Upper lobe of left lung (tissue), 6 donors: ENCODE results near the gene SNX30. TPM values are rescaled to one million over a fixed set of nuclear protein-coding genes. Genes with fewer than 3 reads are reported as not detected.

ENCODE experiments used
- ATAC-seq, 2 donors: fragments of 200-7000 bp; cut with Tn5 transposase; one replicate each; pipeline ENCODE4 v1.9.1; 2022; ENCODE audit warnings: mild to moderate bottlenecking in 2 of 2, moderate library complexity in 2 of 2; ENCODE audit not compliant: low FRiP score in 2 of 2
- DNase-seq, 2 donors: peaks; one replicate each; pipeline ENCODE4 v3.0.0-alpha.2; 2019 to 2020
- H3K27ac ChIP-seq, 4 donors: fragments of 200-600 bp; sonication (generic); one replicate each; pipeline ENCODE4 v1.5.1; 2016 to 2019
- H3K27me3 ChIP-seq, 4 donors: fragments of 200-600 bp; sonication (generic); one replicate each; pipeline ENCODE4 v1.5.1; 2017 to 2019
- H3K36me3 ChIP-seq, 4 donors: fragments of 200-600 bp; sonication (generic); one replicate each; pipeline ENCODE4 v1.5.1; 2016 to 2019
- H3K4me1 ChIP-seq, 4 donors: fragments of 200-600 bp; sonication (generic); one replicate each; pipeline ENCODE4 v1.5.1; 2018 to 2019
- H3K4me3 ChIP-seq, 4 donors: fragments of 200-600 bp; sonication (generic); one replicate each; pipeline ENCODE4 v1.5.1; 2017 to 2019; ENCODE audit warnings: mild to moderate bottlenecking in 2 of 4, moderate library complexity in 1 of 4
- H3K9me3 ChIP-seq, 4 donors: fragments of 200-600 bp; sonication (generic); one replicate each; pipeline ENCODE4 v1.5.1; 2018 to 2019
- EP300 ChIP-seq, 4 donors: sonication (generic); formaldehyde crosslinking; IDR thresholded peaks; one replicate each; pipeline ENCODE4 v1.5.1; 2017; ENCODE audit warnings: antibody characterized with exemption in 4 of 4, control low read depth in 2 of 4
- POLR2A ChIP-seq, 4 donors: fragments of 450-650 bp; IDR thresholded peaks; one replicate each; pipeline ENCODE4 v1.5.1; 2016 to 2017; ENCODE audit warnings: antibody characterized with exemption in 4 of 4, mild to moderate bottlenecking in 2 of 4
- POLR2AphosphoS5 ChIP-seq, 2 donors: sonication (generic); formaldehyde crosslinking; IDR thresholded peaks; one replicate each; pipeline ENCODE4 v1.5.1; 2017; ENCODE audit warnings: antibody characterized with exemption in 2 of 2
- WGBS, 2 donors: methylation state at CpG; one replicate each; pipeline ENCODE4 v1.1.5; 2017 to 2018; 5-methylcytosine and 5-hydroxymethylcytosine counted together
- total RNA-seq, 6 donors: library from RNA; depleted of rRNA in 4 of 6; stranded (reverse); fragments of >200 nt in 4 of 6; gene quantifications; one replicate each; pipeline versions ENCODE4 v1.1.0 to v1.2.1, GENCODE V29; 2016 to 2021
- TF ChIP-seq, protein P1 (sequence below), 6 experiments: fragments of 450-650 bp in 4 of 6; fragments of 200-600 bp in 2 of 6; sonication (generic) in 2 of 6; IDR thresholded peaks; one replicate each; pipeline ENCODE4 v1.5.1; 2016 to 2019; ENCODE audit warnings: antibody characterized with exemption in 6 of 6
- donor health status: DM: no; HTN: no; CAD: no; lungs with moderate emphysema.
- donor health status: DM: no; HTN: yes; CAD: no; lungs with severe emphysema.

SNX30 gene
- total RNA-seq, 6 donors from 2014 or later = 46.9 to 80.1 (median 72.2) TPM

DNA sequence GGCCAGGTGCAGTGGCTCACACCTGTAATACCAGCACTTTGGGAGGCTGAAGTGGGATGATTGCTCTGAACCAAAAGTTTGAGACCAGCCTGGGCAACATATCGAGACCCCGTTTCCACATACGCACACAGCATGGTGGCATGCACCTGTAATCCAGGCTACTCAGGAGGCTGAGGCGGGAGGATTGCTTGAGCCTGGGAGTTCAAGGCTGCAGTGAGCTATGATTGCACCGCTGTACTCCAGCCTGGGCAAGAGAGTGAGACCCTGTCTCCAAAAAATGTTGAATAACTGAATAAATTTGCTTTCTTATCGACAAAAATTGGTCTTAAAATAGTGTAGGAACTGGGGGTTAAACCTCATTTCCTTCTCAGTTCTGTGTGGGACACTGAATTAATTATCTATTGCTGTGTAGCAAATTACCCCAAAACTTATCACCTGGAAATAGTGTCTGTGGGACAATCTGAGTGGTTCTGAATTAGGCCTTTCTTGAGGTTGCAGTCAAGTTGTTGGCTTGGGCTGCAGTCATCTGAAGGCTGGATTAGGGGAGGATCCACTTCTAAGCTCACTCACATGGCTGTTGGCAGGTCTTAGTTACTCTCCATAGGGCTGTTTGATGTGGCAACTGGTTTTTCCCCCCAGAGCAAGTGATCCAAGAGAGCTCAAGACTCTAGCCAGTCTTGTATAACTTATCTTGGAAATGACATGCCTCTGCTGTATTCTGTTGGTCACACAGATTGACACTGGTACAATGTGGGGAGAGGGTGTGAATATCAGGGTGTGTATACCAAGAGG is 2.0 kb downstream of the SNX30 start:
- H3K27ac ChIP-seq = peak overlapping the region in 2 of 4 donors; percentile 94 to 96
- ATAC-seq = no peak
- 63 to 65% methylated on average over 6 of the region's 6 CpGs for WGBS, 2 donors
- H3K4me1 ChIP-seq = peaks cover 45 to 68% (median 48%) of the 10 kb centered on the region in 4 donors
- no peaks in the 10 kb centered on the region for H3K36me3 ChIP-seq
- TF ChIP-seq, protein P1, sequence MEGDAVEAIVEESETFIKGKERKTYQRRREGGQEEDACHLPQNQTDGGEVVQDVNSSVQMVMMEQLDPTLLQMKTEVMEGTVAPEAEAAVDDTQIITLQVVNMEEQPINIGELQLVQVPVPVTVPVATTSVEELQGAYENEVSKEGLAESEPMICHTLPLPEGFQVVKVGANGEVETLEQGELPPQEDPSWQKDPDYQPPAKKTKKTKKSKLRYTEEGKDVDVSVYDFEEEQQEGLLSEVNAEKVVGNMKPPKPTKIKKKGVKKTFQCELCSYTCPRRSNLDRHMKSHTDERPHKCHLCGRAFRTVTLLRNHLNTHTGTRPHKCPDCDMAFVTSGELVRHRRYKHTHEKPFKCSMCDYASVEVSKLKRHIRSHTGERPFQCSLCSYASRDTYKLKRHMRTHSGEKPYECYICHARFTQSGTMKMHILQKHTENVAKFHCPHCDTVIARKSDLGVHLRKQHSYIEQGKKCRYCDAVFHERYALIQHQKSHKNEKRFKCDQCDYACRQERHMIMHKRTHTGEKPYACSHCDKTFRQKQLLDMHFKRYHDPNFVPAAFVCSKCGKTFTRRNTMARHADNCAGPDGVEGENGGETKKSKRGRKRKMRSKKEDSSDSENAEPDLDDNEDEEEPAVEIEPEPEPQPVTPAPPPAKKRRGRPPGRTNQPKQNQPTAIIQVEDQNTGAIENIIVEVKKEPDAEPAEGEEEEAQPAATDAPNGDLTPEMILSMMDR (IDR thresholded peaks at IDR 0.05) = no peak
- TF ChIP-seq POLR2A (IDR thresholded peaks at IDR 0.05) = peak in 1 of 4 donors; percentile 20
- no peak for TF ChIP-seq POLR2AphosphoS5 (IDR thresholded peaks at IDR 0.05)
- no peaks in the 10 kb centered on the region for H3K9me3 ChIP-seq
- H3K27me3 ChIP-seq = no peaks in the 10 kb centered on the region
- peak in 1 of 2 donors; percentile 52 for DNase-seq
- peak overlapping the region in 3 of 4 donors; percentile 99 for H3K4me3 ChIP-seq

DNA sequence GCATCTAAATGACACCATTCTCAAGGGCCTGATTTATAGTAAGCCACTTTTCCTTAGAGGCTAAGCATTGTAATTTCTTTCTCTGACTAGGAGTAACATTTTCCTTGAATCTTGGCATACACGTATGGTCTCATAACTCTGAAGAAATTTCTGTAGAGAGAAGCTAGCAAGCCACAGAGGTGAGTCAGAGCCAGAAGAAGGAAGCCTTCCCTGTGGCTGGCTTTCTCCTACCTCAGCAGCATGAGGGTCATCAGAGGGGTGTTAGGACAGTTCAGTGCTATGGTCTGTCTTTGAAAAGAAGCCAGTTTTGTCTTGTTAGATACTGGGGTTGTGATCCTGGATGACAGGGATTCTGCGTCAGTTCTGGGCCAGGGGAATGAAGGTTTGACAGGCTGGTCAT is 3.2 kb downstream of the SNX30 start:
- TF ChIP-seq POLR2A (IDR thresholded peaks at IDR 0.05) (no peak), POLR2AphosphoS5 (IDR thresholded peaks at IDR 0.05) (no peak), EP300 (IDR thresholded peaks at IDR 0.05) (no peak)
- TF ChIP-seq, protein P1 (IDR thresholded peaks at IDR 0.05) = no peak
- Histone ChIP-seq H3K4me1 (peaks cover 45 to 77% (median 53%) of the 10 kb centered on the region in 4 donors), H3K36me3 (no peaks in the 10 kb centered on the region), H3K4me3 (peak overlapping the region in 1 of 4 donors; percentile 99), H3K27ac (peak overlapping the region in 3 of 4 donors; percentile 20 to 82 (median 78)), H3K9me3 (no peaks in the 10 kb centered on the region), H3K27me3 (no peaks in the 10 kb centered on the region)
- ATAC-seq (peak in 1 of 2 donors; percentile 32), DNase-seq (no peak)
- WGBS, 2 donors = 69 to 82% methylated on average over 2 of the region's 2 CpGs

DNA sequence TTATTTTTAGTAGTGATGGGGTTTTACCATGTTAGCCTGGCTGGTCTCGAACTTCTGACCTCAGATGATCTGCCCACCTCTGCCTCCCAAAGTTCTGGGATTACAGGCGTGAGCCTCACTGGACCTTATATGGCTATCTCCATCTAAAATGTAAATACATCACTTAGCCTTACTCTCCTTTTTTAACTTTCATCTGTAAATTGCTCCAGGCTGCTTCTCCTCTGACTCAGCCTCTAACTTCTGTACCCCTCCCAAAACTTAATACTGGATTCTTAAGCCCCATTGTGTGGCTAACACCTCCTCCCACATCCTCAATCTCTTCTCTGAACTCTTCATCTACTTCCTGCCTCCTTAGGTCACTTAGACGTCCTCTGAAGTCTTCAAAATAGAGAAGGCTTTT is 4.0 kb downstream of the SNX30 start:
- H3K4me1 ChIP-seq = peaks cover 43 to 81% (median 52%) of the 10 kb centered on the region in 4 donors
- peak overlapping the region; percentile 57 to 82 (median 76) for H3K27ac ChIP-seq
- no peak for ATAC-seq
- H3K27me3 ChIP-seq = no peaks in the 10 kb centered on the region
- TF ChIP-seq, protein P1 (IDR thresholded peaks at IDR 0.05) = no peak
- TF ChIP-seq POLR2A (IDR thresholded peaks at IDR 0.05) (no peak), POLR2AphosphoS5 (IDR thresholded peaks at IDR 0.05) (no peak), EP300 (IDR thresholded peaks at IDR 0.05) (no peak)
- WGBS, 2 donors = 35 to 45% methylated on average over 3 of the region's 3 CpGs
- no peaks in the 10 kb centered on the region for H3K36me3 ChIP-seq
- peak overlapping the region in 2 of 4 donors; percentile 27 to 99 for H3K4me3 ChIP-seq
- H3K9me3 ChIP-seq = no peaks in the 10 kb centered on the region
- DNase-seq = no peak

DNA sequence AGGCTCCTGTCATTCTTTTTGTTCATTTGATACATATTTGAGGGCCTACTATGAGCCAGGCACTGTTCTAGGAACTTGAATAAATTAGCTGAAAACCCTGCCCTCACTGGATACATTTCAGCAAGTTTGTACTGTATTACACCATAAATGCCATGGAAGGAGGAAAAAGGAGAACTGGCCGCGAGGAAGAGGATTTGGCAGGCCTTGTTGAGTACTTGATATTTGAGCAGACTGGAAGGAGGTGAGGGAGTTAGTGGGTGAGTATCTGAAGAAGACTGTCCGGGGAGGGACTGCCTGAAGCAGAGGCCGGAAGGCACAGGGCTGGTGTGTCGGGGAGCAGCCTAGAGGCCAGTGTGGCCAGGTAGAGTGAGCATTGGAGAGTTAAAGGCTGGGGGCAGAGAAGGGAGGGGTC is 4.5 kb downstream of the SNX30 start:
- DNase-seq (peak; percentile 15 to 52), ATAC-seq (peak in 1 of 2 donors; percentile 14)
- WGBS, 2 donors = 33 to 42% methylated on average over 5 of the region's 5 CpGs
- H3K4me1 ChIP-seq = peaks cover 40 to 81% (median 49%) of the 10 kb centered on the region in 4 donors
- no peaks in the 10 kb centered on the region for H3K9me3 ChIP-seq
- H3K27ac ChIP-seq = peak overlapping the region; percentile 57 to 82 (median 76)
- H3K27me3 ChIP-seq = no peaks in the 10 kb centered on the region
- no peaks in the 10 kb centered on the region for H3K36me3 ChIP-seq
- H3K4me3 ChIP-seq = peak overlapping the region in 3 of 4 donors; percentile 9 to 99 (median 27)
- TF ChIP-seq POLR2A (IDR thresholded peaks at IDR 0.05) = peak in 1 of 4 donors; percentile 17
- no peak for TF ChIP-seq POLR2AphosphoS5 (IDR thresholded peaks at IDR 0.05)
- no peak for TF ChIP-seq EP300 (IDR thresholded peaks at IDR 0.05)

DNA sequence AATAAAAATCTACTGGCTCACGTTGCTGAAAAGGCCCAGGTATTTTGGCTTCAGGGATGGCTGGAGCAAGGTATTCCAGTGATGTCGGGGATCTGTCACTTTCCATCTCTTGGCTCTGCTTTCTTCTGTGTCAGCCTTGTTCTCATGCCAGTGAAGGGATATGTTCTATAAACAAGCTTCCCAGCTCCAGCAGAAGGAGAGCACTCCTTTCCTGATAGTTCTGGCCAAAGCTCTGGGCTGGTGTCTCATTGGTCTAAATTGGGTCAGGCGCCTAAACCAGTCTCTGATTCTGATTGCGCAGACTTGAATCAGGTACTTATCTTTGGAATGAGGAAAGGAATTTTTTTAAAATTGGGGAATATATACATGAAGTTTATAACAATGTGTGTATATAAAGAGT is 5.1 kb downstream of the SNX30 start:
- 38 to 41% methylated on average over 4 of the region's 4 CpGs for WGBS, 2 donors
- H3K27me3 ChIP-seq = no peaks in the 10 kb centered on the region
- ATAC-seq = peak in 1 of 2 donors; percentile 77
- TF ChIP-seq, protein P1 (IDR thresholded peaks at IDR 0.05) = no peak
- TF ChIP-seq EP300 (IDR thresholded peaks at IDR 0.05) (no peak), POLR2A (IDR thresholded peaks at IDR 0.05) (no peak), POLR2AphosphoS5 (IDR thresholded peaks at IDR 0.05) (no peak)
- peak overlapping the region in 3 of 4 donors; percentile 9 to 99 (median 27) for H3K4me3 ChIP-seq
- H3K4me1 ChIP-seq = peaks cover 40 to 83% (median 50%) of the 10 kb centered on the region in 4 donors
- peak overlapping the region; percentile 57 to 82 (median 76) for H3K27ac ChIP-seq
- peak in 1 of 2 donors; percentile 65 for DNase-seq
- H3K9me3 ChIP-seq = no peaks in the 10 kb centered on the region
- H3K36me3 ChIP-seq = no peaks in the 10 kb centered on the region
